Prostate gland (tissue), 2 donors: ENCODE measurements around the gene BTLA. TPM values are rescaled to one million over a fixed set of nuclear protein-coding genes. Genes with fewer than 3 reads are reported as not detected.

Experiments
- DNase-seq: peaks from one replicate; pipeline ENCODE4 v3.0.0-alpha.2; 2019; ENCODE audit warnings: low spot score
- H3K27ac ChIP-seq, 2 donors: fragments of 200-600 bp; sonication (generic); 2 replicates each; pipeline ENCODE4 v1.5.1; 2017 to 2019
- H3K27me3 ChIP-seq: fragments of 200-600 bp; sonication (generic); replicated peaks from 2 replicates; pipeline ENCODE4 v1.5.1; 2019; ENCODE audit not compliant: insufficient read depth
- H3K36me3 ChIP-seq, 2 donors: fragments of 200-600 bp; sonication (generic); 1 replicate in 1 of 2; 2 replicates in 1 of 2; pipeline versions ENCODE4 v1.5.1 to v1.8.1; 2017 to 2019
- H3K4me1 ChIP-seq: fragments of 200-600 bp; sonication (generic); replicated peaks from 2 replicates; pipeline ENCODE4 v1.5.1; 2019
- H3K4me3 ChIP-seq, 2 donors: fragments of 200-600 bp; sonication (generic); 2 replicates each; pipeline ENCODE4 v1.5.1; 2017 to 2019
- H3K9me3 ChIP-seq: fragments of 200-600 bp; sonication (generic); 2 replicates; pipeline ENCODE4 v1.5.1; 2017
- CTCF ChIP-seq, 4 experiments: fragments of 200-600 bp in 2 of 4; fragments of 450-650 bp in 2 of 4; sonication (generic) in 2 of 4; IDR thresholded peaks; 1 replicate in 3 of 4; 2 replicates in 1 of 4; pipeline ENCODE4 v1.5.1; 2016 to 2019; ENCODE audit warnings: antibody characterized with exemption in 4 of 4, mild to moderate bottlenecking in 2 of 4, moderate library complexity in 2 of 4
- POLR2A ChIP-seq: fragments of 450-650 bp; IDR thresholded peaks from one replicate; pipeline ENCODE4 v1.6.1; 2016; ENCODE audit warnings: antibody characterized with exemption, mild to moderate bottlenecking
- POLR2AphosphoS5 ChIP-seq: sonication (generic); formaldehyde crosslinking; IDR thresholded peaks from one replicate; pipeline ENCODE4 v1.6.1; 2017; ENCODE audit warnings: antibody characterized with exemption
- WGBS: methylation state at CpG from one replicate; pipeline ENCODE4 v1.1.5; 2018; 5-methylcytosine and 5-hydroxymethylcytosine counted together
- intact Hi-C: fragments of 100-400 bp; cut with DNase I; formaldehyde crosslinking; loops from one replicate; pipeline ENCODE4 v1.14.2; 2022
- total RNA-seq, 2 donors: library from RNA; depleted of rRNA; stranded (reverse); fragments of >200 nt; gene quantifications; one replicate each; pipeline ENCODE4 v1.1.0, GENCODE V29; 2016

BTLA gene
- total RNA-seq, 2 donors from 2014 or later, result 2.6 TPM; not detected in 1

GRCh38 chr3:112472691-112473090 is 26.6 kb downstream of the BTLA start:
- Histone ChIP-seq H3K27me3 (no peaks in the 10 kb centered on the region), H3K4me3 (no peak overlapping the region), H3K9me3 (no peaks in the 10 kb centered on the region), H3K4me1 (no peaks in the 10 kb centered on the region), H3K36me3 (no peaks in the 10 kb centered on the region), H3K27ac (no peak overlapping the region)
- DNase-seq, result no peak
- 88% methylated on average over 1 of the region's 1 CpG for WGBS
- no peak for TF ChIP-seq CTCF (IDR thresholded peaks at IDR 0.05)
- TF ChIP-seq POLR2A, result no peak
- TF ChIP-seq POLR2AphosphoS5, result no peak
- intact Hi-C loops, result no loop called here

GRCh38 chr3:112471596-112472325 is 27.5 kb downstream of the BTLA start:
- intact Hi-C loops, result no loop called here

GRCh38 chr3:112470788-112471187 is 28.5 kb downstream of the BTLA start:
- DNase-seq, result no peak
- H3K9me3 ChIP-seq, result no peaks in the 10 kb centered on the region
- no peak overlapping the region for H3K4me3 ChIP-seq
- no peaks in the 10 kb centered on the region for H3K36me3 ChIP-seq
- no peak overlapping the region for H3K27ac ChIP-seq
- TF ChIP-seq CTCF (IDR thresholded peaks at IDR 0.05) (no peak), POLR2AphosphoS5 (no peak), POLR2A (no peak)
- 98% methylated on average over 4 of the region's 4 CpGs for WGBS
- no peaks in the 10 kb centered on the region for H3K4me1 ChIP-seq
- intact Hi-C loops, result no loop called here
- H3K27me3 ChIP-seq, result no peaks in the 10 kb centered on the region

More at GRCh38 chr3:112471596-112472325, 27.5 kb downstream of the BTLA start:
- Histone ChIP-seq H3K27ac (no peak overlapping the region), H3K36me3 (no peaks in the 10 kb centered on the region), H3K9me3 (no peaks in the 10 kb centered on the region), H3K27me3 (no peaks in the 10 kb centered on the region), H3K4me1 (no peaks in the 10 kb centered on the region), H3K4me3 (no peak overlapping the region)
- whole genome bisulfite sequencing, result 56% methylated on average over 4 of the region's 4 CpGs
- no peak for DNase-seq
- TF ChIP-seq CTCF (IDR thresholded peaks at IDR 0.05) (no peak), POLR2A (no peak), POLR2AphosphoS5 (no peak)

- H3K27ac ChIP-seq, result no peak overlapping the region
- H3K9me3 ChIP-seq, result no peaks in the 10 kb centered on the region
- no peaks in the 10 kb centered on the region for H3K27me3 ChIP-seq
- TF ChIP-seq POLR2AphosphoS5 (no peak), CTCF (IDR thresholded peaks at IDR 0.05) (no peak), POLR2A (no peak)
- H3K36me3 ChIP-seq, result no peaks in the 10 kb centered on the region
- intact Hi-C loops, result no loop called here
- no peak for DNase-seq
- no peak overlapping the region for H3K4me3 ChIP-seq
- no peaks in the 10 kb centered on the region for H3K4me1 ChIP-seq
Observed at GRCh38 chr3:112469671-112470070, 29.6 kb downstream of the BTLA start.

GRCh38 chr3:112467539-112467938 is 31.7 kb downstream of the BTLA start:
- no peaks in the 10 kb centered on the region for H3K36me3 ChIP-seq
- intact Hi-C loops, result no loop called here
- H3K27me3 ChIP-seq, result no peaks in the 10 kb centered on the region
- H3K9me3 ChIP-seq, result no peaks in the 10 kb centered on the region
- no peak for DNase-seq
- H3K4me3 ChIP-seq, result no peak overlapping the region
- 32% methylated on average over 1 of the region's 1 CpG for WGBS
- no peak overlapping the region for H3K27ac ChIP-seq
- H3K4me1 ChIP-seq, result no peaks in the 10 kb centered on the region
- no peak for TF ChIP-seq CTCF (IDR thresholded peaks at IDR 0.05)
- no peak for TF ChIP-seq POLR2AphosphoS5
- no peak for TF ChIP-seq POLR2A
